GM18870 (cell line): ENCODE results near the gene NELFB.
"Not testable (repeated sequence)": the region's sequence is repeated elsewhere in the genome, so short reads cannot be mapped to it uniquely, and the experiment has no call there.

Experiments used
- ATAC-seq: cut with Tn5 transposase; IDR thresholded peaks from one replicate; pipeline ENCODE4 v1.9.1; 2021; ENCODE audit warnings: moderate library complexity; ENCODE audit not compliant: unreplicated experiment

Gene NELFB

DNA sequence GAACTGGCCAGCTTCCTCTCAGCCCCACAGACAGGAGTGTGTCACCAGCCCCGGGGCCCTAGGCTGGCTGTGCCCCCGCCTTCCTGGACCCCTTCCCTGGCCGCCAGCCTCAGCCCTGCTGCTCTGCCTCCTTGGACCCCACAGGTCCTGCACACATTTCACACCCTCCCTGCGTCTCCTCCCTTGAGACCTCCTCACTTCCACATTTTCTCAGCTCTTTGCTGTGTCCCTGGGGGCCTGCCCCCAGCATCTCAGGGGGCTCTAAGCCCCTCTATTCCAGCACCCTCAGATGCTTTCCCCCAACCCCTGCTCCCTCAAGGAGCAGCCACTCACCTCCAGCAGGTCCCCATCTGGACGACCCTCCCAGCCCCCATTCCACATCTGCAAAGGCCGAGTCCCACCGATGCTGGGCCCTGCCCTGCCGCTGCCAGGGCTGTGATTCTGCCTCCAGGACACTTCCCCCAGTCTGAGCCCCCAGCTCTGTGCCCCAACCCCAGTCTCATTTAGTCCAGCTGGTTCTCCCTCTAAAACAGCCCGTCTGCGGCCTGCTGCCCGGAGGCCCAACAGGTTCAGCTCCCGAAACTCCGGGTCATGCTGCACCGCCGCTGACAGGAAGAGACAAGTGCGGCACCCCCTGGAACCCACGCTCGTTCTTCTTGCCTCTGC lies 20.2 kb upstream of the NELFB start:
- ATAC-seq = no peak

DNA sequence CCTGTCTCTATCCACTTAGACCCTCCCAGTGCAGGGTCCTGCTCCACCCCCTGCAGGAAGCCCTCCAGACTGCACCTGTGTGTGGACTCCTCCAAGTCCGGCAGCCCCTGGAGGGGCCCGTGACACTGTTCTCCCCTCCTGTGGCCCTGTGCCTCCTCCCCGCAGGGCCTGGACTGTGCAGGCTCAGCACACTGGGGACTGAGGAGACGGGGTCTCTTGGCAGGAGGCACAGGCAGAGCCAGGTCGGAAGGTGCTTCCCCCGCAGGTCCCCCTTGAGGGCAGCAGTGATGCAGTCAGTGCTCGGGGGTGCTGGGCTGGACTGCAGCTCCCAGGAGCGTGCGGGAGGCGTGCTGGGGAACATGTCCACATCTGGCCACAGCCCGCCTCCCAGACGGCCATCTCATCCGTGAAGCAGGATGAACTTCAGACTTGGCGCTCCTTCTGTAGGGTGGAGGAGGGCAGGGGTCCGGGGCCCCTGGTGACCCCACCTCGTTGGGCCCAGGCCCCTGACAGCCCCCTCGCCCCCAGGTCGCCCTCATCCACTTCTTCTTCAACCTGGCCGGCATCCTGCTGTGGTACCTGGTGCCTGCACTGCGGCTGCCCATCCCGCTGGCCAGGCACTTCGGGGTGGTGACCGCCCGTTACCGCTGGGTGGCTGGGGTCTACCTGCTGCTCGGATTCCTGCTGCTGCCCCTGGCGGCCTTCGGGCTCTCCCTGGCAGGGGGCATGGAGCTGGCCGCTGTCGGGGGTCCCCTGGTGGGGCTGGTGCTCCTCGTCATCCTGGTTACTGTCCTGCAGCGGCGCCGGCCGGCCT lies 19.5 kb upstream of the NELFB start:
- no peak for ATAC-seq

DNA sequence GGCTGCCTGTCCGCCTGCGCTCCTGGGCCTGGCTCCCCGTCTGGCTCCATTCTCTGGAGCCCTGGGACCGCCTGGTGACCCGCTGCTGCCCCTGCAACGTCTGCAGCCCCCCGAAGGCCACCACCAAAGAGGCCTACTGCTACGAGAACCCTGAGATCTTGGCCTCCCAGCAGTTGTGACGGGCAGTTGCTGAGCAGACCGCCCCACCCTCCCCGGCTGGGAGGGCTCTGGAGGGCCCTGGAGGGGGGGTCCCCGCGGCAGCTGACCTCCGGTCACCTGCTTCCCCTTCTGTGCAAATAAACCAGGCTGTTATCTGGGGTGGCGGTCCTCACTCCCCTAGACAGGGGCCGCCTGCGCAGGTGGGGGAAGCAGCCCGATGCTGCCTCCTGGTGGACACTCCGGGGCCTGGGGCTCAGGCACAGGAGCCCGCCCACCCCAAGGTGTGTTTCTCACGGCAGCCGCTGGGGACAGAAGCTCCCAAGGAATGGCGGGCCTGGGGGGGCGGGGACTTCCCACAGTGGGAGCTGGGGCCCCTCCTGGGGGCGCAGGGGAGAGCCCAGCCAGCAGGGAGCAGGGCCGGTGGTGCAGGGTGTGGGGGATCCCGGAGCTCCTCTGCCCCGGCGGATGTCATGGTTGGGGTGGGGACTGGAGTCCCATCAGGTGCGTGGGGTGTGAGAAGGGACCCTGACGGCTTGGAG lies 18.7 kb upstream of the NELFB start:
- no peak for ATAC-seq

DNA sequence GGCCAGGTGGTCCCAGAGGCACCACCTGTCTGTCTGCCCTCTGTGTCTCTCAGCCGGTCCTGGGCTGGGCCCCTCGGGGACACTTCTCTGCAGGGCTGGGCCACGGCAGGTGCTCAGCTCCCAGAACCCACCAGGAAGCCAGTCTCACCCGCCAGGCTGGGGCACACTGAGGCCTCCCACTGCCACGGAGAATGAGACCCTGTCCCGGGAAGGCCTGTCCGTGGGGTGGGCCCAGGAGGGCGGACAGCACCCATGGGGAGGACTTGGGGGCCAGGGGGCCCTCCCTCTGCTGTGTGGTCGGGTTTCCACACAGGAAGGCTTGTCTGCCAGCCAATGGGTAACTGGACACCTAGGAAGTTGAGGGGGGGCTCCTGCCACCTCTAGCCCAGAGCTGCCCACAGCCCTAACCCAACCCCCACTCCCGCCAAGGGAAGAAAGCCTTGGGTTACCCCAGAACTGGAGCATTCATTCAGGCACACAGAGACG lies 18.1 kb upstream of the NELFB start:
- ATAC-seq = no peak

DNA sequence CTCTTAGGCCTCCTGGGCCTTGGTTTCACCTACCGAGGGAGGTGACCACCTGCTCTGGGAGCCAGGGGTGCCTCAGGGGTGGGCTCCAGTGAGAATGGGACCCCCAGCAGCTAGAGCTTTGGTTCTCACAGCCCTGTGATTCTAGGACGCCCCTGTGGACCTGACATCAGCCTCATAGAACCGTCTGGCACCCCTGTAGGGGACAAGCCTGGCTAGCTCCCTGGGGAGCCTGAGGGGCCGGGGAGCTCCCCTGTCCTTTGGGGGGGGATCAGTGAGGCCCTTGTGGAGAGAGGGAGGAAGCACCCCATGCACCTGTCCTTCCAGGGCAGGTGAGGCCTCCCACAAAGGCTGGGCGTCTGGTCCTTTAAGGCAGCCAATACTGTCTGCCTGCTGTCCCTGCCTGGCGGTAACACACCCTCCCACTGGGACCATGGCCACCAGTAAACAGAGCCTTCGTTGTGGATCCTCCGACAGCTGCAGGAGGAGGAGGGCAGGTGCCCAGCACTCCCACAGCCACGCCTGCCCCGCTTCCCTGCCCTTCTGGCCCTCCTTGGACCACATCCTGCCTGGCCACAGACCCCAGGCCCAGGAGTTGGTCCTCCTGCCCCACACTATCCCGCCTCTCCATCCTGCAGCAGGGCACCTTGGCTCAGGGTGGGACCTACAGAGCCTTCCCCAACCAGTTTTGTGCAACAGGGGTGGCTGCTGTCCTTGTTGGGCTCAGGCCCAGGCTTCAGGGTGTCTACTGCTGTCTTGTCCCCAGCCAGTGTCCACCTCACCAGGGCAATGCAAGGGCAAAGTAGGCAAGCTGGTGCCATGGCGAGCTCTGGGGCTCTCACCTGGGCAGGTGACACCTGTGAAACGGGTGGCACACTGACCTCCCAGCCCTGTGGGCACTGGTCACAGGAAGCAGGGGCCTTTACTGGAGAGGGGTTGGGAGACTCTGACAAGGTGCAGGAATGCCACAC lies 17.1 kb upstream of the NELFB start:
- ATAC-seq = no peak

DNA sequence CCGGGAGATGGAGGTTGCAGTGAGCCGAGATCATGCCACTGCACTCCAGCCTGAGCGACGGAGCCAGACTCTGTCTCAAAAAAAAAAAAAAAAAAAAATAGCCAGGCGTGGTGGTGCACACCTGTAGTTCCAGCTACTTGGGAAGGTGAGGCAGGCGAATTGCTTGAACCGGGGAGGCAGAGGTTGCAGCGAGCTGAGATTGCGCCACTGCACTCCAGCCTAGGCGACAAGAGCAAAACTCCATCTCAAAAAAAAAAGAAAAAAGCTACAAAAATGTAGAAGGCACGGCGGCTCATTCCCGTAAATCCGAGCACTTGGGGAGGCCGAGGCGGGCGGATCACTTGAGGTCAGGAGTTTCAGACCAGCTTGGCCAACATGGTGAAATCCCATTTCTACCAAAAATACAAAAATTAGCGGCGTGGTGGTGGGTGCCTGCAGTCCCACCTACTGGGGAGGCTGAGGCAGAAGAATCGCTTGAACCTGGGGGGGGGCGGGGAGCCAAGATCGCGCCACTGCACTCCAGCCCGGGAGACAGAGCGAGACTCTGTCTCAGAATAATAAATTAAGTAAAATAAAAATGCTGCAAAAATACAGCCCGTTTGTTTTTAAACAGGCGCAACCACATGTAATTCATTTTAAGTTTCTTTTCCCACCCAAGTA lies 15.5 kb upstream of the NELFB start:
- not testable (repeated sequence) for ATAC-seq

DNA sequence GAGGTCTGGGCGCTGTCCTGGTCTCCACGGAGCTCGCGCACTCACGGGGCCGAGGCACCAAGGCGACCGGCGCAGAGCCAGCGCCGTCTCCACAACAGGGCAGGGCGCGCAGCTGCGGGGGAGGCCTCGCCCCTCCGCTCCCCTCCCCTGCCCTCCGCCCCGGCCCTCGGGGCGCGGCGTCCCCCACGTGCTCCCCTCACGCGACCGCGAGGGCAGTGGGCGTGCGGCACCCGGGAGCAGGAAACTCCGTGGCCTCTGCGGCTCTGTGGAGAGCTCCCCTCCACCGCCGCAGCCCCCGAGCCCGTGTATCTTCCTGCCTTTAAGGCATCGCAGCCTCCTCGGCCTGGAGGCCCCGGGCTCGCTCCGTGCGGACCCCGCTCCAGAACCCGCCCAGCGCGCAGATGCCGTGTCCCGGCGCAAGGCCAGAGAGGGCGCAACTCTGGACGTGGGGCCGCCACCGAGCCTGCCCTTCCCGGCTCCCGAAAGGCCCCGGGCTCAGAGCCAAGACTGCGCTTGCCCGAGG lies 14.7 kb upstream of the NELFB start:
- ATAC-seq = peak; percentile 2

DNA sequence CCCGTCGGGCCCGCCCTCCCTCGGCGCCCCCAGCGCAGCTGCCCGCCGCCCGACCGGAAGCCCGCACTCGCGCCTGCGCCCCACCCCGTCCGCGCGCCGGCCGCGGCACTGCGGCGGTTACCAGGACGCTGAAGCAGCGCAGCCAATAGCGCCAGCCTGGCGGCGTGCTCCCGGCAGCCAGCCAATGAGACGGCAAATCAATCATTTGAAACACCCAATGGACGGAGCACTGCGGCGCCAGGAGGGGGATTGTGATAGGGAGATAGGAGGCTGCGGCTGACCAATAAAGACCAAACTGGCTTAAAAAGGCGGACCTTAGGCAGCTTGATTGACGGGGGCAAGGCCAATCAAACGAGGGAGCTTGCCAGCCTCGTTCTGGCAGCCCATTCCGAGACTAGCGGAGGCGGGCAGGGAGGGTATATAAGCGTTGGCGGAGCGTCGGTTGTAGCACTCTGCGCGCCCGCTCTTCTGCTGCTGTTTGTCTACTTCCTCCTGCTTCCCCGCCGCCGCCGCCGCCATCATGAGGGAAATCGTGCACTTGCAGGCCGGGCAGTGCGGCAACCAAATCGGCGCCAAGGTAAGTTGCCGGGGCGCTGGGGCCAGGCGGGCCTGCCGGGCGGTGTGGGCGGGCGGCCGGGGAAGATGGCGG lies 14.2 kb upstream of the NELFB start, which contains the start of gene TUBB4B:
Gene TUBB4B, plus strand, starts transcription at position 447 of the 649 bp plus-strand sequence. Its CDS starts 74 bp downstream, at position 521.
- ATAC-seq = peak; percentile 89

DNA sequence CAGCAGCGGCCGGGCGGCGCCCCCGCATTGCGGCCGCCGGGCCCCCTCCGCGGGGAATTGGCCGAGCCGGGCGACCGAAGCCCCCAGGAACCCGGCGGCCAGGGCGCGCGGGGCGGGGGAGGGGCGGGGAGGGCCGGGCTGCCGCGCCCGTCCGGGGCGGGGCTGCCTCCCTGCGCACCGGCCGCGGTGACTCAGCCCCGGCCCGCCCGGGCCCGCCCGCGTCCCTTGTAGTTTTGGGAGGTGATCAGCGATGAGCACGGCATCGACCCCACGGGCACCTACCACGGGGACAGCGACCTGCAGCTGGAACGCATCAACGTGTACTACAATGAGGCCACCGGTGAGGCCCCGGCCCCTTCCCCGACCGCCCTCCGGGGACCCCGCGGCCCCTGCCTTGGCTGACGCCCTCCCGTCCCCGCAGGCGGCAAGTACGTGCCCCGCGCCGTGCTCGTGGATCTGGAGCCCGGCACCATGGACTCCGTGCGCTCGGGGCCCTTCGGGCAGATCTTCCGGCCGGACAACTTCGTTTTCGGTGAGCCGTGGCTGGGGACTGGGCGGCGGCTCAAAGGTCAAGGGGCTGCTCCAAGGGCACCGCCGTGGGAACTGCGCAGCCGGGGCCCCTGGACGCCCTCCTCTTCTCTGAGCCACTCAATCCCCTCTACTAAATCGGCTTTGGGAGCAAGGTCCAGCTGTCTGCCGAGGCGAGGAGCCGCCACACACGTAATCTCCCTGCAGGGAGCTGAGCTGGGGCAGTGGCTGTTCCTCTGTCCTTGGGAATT lies 13.4 kb upstream of the NELFB start:
- ATAC-seq = no peak

DNA sequence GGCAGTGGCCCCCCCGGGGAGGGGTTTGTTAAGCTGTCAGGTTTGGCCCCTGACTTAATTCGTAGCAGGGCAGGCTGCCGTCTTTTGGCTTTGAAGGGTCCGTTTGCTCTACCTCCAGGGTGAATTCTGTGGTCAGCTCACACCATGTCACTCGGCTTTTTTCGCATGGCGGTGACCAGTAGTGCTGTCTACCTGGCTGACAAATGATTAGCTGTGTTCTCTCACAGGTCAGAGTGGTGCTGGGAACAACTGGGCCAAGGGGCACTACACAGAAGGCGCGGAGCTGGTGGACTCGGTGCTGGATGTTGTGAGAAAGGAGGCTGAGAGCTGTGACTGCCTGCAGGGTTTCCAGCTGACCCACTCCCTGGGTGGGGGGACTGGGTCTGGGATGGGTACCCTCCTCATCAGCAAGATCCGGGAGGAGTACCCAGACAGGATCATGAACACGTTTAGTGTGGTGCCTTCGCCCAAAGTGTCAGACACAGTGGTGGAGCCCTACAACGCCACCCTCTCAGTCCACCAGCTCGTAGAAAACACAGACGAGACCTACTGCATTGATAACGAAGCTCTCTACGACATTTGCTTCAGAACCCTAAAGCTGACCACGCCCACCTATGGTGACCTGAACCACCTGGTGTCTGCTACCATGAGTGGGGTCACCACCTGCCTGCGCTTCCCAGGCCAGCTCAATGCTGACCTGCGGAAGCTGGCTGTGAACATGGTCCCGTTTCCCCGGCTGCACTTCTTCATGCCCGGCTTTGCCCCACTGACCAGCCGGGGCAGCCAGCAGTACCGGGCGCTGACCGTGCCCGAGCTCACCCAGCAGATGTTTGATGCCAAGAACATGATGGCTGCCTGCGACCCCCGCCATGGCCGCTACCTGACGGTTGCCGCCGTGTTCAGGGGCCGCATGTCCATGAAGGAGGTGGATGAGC lies 12.6 kb upstream of the NELFB start:
- no peak for ATAC-seq

DNA sequence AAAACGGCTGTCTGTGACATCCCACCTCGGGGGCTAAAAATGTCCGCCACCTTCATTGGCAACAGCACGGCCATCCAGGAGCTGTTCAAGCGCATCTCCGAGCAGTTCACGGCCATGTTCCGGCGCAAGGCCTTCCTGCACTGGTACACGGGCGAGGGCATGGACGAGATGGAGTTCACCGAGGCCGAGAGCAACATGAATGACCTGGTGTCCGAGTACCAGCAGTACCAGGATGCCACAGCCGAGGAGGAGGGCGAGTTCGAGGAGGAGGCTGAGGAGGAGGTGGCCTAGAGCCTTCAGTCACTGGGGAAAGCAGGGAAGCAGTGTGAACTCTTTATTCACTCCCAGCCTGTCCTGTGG lies 11.9 kb upstream of the NELFB start:
- not testable (repeated sequence) for ATAC-seq

DNA sequence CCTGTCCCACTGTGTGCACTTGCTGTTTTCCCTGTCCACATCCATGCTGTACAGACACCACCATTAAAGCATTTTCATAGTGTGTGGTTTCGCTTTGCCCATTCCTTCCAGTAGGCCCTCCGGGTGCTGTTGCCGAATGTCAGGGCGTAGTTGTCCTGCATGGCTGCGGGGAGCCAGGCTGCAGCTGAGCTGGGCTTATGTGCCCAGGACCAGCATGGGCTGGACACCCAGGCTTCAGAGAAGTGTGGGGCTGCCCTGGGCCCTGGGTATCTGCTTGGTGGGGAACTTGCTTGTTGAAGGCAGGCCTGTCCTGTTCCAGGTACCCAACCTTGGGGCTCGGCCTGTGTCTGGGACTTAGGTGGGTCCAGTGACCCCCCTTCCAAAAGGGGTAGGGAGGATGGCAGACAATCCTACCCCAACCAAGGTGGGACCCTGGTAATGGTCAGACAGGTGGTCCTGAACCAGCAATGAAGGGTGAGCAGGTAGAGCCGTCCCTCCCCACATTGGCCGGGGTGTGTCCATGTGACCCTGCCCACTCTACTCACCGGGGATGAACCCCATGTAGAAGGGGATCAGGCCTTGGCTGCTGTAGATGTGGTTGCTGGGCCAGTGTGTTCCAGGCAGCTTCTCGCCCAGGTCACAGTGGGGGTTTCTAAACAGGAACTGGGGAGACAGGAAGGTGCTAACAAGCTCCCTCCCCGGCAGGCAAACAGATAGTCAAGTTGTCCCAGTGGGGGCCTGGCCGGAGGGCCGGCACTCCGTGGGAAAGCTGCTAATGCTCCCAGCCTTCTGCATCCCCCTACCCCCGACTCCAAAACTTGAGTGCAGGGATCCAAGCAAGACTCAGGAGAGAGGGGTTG lies 11.3 kb upstream of the NELFB start:
- ATAC-seq = no peak

DNA sequence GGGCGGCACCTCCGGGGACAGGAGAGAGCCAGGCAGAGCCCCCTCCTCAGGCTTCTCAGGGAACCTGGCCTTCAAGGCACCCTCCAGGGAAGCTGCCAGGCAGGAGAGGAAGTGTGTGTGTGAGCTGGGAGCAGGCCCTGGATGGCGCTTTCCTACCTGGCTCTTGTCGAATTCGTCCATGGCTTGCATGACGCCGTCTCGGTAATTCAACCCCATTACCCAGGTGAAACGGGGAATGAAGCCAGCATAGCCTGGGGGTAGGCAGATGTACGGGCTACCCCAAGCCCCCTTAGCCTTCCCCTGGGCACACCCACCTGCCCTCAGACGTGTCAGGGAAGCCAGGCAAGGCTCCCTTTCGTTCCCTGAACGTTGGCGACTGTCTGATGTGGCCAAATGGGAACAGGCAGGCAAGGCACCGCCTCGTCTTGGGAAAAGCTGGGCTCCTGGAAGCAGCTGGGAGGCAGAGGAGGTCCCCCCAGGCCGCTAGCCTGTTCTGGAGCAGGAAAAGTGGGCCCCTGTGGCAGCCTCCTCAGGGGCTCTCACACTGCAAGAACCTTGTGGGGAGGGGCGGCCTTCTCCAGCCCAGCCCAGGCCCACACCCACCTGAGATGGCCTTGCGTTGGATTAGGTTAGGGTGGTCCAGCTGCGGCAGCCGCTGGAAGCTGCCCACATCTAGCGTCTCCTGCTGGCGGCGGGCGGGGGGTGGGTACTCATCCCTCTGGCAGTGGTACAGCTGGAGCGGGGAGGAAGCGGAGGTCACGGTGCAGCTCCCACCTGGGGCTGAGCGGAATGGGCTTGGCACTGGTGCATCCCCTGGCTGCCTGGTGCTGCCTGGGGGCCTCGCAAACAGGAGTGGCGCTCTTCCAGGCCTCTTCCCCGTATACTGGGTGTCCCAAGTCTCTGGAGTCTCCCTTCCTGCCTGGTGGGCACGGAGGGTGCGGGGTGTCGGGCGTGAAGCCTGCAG lies 10.4 kb upstream of the NELFB start:
- ATAC-seq = no peak

DNA sequence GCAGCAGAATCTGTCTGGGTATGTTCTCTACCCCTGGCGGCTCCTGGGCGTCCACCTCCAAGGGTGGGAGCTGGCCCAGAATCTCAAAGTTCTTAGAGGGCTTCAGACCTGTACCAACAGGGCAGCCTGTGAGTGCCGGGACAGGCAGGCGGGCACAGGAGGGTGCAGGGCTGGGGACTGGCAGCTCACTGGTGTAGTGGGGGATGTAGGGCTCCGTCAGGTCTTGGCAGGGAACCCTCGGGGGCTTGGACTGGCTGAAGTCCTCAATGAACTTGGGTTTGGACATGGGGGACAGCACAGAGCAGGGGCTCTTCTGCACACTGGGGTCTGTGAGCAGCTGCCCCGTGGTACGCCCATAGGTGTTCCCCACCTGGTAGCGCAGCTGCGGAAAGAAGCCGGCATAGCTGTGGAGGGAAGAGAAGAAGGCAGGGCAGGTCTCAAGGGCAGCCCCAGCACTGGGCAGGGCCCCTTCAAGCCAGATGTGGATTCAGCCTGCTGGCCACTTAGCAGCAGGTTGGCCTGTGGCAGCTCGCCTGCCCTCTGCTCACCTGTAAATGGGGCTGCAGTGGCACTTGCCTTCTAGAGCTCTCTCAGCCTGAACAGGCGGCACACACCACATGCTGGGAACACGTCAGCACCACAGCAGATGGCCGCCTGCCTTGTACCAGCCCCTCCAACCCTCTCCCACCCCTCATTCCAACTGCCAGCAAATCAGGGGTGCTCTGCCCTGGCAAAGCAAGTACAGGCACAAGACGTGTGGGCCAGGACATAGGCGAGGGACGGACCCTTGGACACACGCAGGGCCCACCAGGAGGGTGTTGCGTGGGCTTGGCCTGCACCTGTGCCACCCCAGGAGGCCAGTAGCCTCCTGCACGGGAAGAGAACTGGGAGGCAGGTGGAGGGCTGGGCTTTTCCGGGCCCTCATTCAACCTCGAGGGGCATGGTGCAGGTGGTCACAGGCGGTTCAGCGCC lies 9.4 kb upstream of the NELFB start:
- no peak for ATAC-seq
